NCI-H1105 treated with DMSO at 0.1 percent for 48 hours (cell line): ENCODE data around the gene SFTPD.
"Not testable (repeated sequence)": the region's sequence is repeated elsewhere in the genome, so short reads cannot be mapped to it uniquely, and the experiment has no call there.

ENCODE experiments used
- DNase-seq: peaks from one replicate; lab custom pipeline; 2025; lab: John Stamatoyannopoulos, UW

The SFTPD gene

GRCh38 chr10:79925614-79926013, 23.3 kb downstream of the SFTPD start:
- DNase-seq = no peak

GRCh38 chr10:79923669-79924068, 25.2 kb downstream of the SFTPD start:
- no peak for DNase-seq

- no peak for DNase-seq
Measured at GRCh38 chr10:79923145-79923544, 25.8 kb downstream of the SFTPD start.

GRCh38 chr10:79922011-79922412, 26.9 kb downstream of the SFTPD start:
- DNase-seq = not testable (repeated sequence)

- DNase-seq = not testable (repeated sequence)
Measured at GRCh38 chr10:79915838-79916237, 33.1 kb downstream of the SFTPD start.

- not testable (repeated sequence) for DNase-seq
Measured at GRCh38 chr10:79914512-79914911, 34.4 kb downstream of the SFTPD start.

GRCh38 chr10:79910836-79911235, 38.1 kb downstream of the SFTPD start:
- DNase-seq = no peak

GRCh38 chr10:79910344-79910743, 38.6 kb downstream of the SFTPD start:
- no peak for DNase-seq

- DNase-seq = peak; percentile 4
Measured at GRCh38 chr10:79905322-79906314, 43.3 kb downstream of the SFTPD start.

GRCh38 chr10:79904671-79905321, 44.1 kb downstream of the SFTPD start:
- DNase-seq = peak; percentile 37

GRCh38 chr10:79901571-79901970, 47.3 kb downstream of the SFTPD start:
- not testable (repeated sequence) for DNase-seq

GRCh38 chr10:79898597-79899325, 50.1 kb downstream of the SFTPD start:
- no peak for DNase-seq

- DNase-seq = not testable (repeated sequence)
Measured at GRCh38 chr10:79892896-79893295, 56.0 kb downstream of the SFTPD start.

GRCh38 chr10:79890469-79890868, 58.4 kb downstream of the SFTPD start:
- no peak for DNase-seq

- not testable (repeated sequence) for DNase-seq
Measured at GRCh38 chr10:79888984-79889383, 59.9 kb downstream of the SFTPD start.
